Activated CD8-positive, alpha-beta T cell treated with anti-CD3 and anti-CD28 coated beads, Interleukin-2, amount 10 ng/mL, durations not matched to agents 7 days and 5 days (primary cell): ENCODE results near the gene WDR43. TPM values are rescaled to one million over a fixed set of nuclear protein-coding genes. Genes with fewer than 3 reads are reported as not detected.
A peak's percentile ranks its signal among the peaks of the same experiment; 100 is the strongest.

Experiments used
- ATAC-seq: fragments of 150-1000 bp; cut with Tn5 transposase; one replicate; pipeline ENCODE4 v1.10.0; 2021; ENCODE audit warnings: moderate library complexity
- CTCF ChIA-PET: fragments of 350-600 bp; sonication (Branson Sonifier 250); formaldehyde crosslinking; loops from one replicate; lab custom pipeline; 2021; ENCODE audit warnings: antibody characterized with exemption; lab: Charles Lee
- POLR2A ChIA-PET: fragments of 350-600 bp; sonication (Branson Sonifier 250); formaldehyde crosslinking; loops from one replicate; lab custom pipeline; 2021; ENCODE audit warnings: antibody characterized with exemption; lab: Charles Lee
- DNase-seq: peaks from one replicate; pipeline ENCODE4 v3.0.0-alpha.2; 2020
- H3K27ac Mint-ChIP-seq: one replicate; pipeline ENCODE4 v1.8.0; 2021; ENCODE audit warnings: mild to moderate bottlenecking, mixed read lengths
- H3K27me3 Mint-ChIP-seq: one replicate; pipeline ENCODE4 v1.8.0; 2021; ENCODE audit warnings: low read depth, mixed read lengths
- H3K36me3 Mint-ChIP-seq: one replicate; pipeline ENCODE4 v1.8.0; 2021; ENCODE audit warnings: low read depth, mixed read lengths
- H3K4me1 Mint-ChIP-seq: one replicate; pipeline ENCODE4 v1.8.0; 2021; ENCODE audit warnings: low read depth, mixed read lengths
- H3K4me3 Mint-ChIP-seq: one replicate; pipeline ENCODE4 v1.8.0; 2021; ENCODE audit warnings: mild to moderate bottlenecking, mixed read lengths
- H3K9me3 Mint-ChIP-seq: one replicate; pipeline ENCODE4 v1.8.0; 2022; ENCODE audit warnings: mixed read lengths; ENCODE audit not compliant: insufficient read depth
- total RNA-seq, 2 experiments: library from RNA; stranded (reverse); gene quantifications; one replicate each; pipeline ENCODE4 v1.2.3, GENCODE V29; 2021

WDR43 gene, protein sequence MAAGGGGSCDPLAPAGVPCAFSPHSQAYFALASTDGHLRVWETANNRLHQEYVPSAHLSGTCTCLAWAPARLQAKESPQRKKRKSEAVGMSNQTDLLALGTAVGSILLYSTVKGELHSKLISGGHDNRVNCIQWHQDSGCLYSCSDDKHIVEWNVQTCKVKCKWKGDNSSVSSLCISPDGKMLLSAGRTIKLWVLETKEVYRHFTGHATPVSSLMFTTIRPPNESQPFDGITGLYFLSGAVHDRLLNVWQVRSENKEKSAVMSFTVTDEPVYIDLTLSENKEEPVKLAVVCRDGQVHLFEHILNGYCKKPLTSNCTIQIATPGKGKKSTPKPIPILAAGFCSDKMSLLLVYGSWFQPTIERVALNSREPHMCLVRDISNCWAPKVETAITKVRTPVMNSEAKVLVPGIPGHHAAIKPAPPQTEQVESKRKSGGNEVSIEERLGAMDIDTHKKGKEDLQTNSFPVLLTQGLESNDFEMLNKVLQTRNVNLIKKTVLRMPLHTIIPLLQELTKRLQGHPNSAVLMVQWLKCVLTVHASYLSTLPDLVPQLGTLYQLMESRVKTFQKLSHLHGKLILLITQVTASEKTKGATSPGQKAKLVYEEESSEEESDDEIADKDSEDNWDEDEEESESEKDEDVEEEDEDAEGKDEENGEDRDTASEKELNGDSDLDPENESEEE
- total RNA-seq = 10 to 100 TPM; 70.3 to 81.2 TPM

DNA sequence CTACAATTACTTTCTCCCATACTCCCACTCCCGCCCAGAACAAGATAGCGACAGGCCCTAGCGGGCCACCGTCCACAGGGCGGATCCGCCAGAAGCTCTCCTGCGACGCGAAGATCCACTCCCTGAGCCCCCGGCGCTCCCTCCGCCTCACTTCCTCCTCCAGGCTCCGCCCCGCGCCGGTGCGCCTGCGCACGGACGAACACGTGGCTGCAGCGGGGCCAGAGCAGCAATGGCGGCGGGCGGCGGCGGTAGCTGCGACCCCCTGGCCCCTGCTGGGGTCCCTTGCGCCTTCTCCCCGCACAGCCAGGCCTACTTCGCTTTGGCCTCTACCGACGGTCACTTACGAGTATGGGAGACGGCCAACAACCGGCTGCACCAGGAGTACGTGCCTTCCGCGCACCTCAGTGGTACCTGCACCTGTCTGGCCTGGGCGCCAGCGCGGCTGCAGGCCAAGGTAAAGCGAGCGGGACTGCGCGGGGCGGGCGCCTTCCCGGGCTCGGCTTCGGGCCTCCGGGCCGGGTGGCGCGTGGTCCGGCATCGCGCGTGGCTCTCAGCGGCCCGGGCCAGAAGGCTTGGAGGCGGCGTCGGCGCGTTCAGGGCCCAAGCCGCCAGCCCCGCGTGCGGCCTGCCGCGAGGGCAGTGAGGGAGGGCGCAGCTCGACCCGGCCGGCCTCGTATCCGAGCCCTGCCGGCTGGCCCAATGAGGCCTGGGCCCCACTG lies at the start of gene WDR43:
WDR43 (plus strand) TSS at position 198 of the 719 bp plus-strand sequence; CDS start at position 230, 32 bp downstream.
- peaks cover 2% of the 10 kb centered on the region for H3K27me3 Mint-ChIP-seq
- ATAC-seq = peak; percentile 96

DNA sequence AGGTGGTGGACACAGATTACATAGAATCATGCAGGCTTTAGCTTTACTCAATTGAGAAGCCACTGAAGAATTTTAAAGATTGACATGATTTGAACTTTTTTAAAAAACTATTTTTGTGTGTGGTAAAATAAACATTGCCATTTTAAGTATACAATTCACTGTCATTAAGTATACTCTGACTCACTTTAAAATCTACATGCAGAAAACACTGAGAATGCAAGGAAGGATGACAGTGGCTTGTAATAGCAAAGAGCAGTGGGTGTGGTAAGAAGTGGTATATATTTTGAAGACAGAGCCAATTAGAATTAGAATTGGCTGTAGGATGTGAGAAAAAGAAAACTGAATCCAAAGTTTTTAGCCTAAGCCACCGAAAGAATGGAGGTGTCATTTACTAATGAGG lies 39.3 kb upstream of the WDR43 start:
- H3K4me1 Mint-ChIP-seq = no peaks in the 10 kb centered on the region
- no peaks in the 10 kb centered on the region for H3K9me3 Mint-ChIP-seq
- no peak overlapping the region for H3K27ac Mint-ChIP-seq
- ATAC-seq (no peak), DNase-seq (no peak)
- H3K36me3 Mint-ChIP-seq = peaks cover 16% of the 10 kb centered on the region
- H3K4me3 Mint-ChIP-seq = no peak overlapping the region
- H3K27me3 Mint-ChIP-seq = no peaks in the 10 kb centered on the region
- POLR2A ChIA-PET = interaction anchor here (0.5 kb wide), 1 partner anchor 14 kb away, joined by 3 read pairs; no protein-coding TSS in a partner anchor
- CTCF ChIA-PET = interaction anchor here (0.8 kb wide), 1 partner anchor 15 kb away, joined by 3 read pairs; the partner anchor contains the start of gene TRMT61B

More for the DNA sequence above, at the start of gene WDR43:
- Mint-ChIP-seq H3K36me3 (peaks cover 15% of the 10 kb centered on the region), H3K27ac (peak within 1 kb of the TSS; percentile 94), H3K4me1 (peaks cover 35% of the 10 kb centered on the region), H3K9me3 (no peaks in the 10 kb centered on the region), H3K4me3 (peak within 1 kb of the TSS; percentile 95)
- CTCF ChIA-PET = interaction anchor here (1.5 to 2.6 kb wide), 2 partner anchors 24 to 118 kb away, joined by 3 to 10 read pairs; partner anchors contain the start of gene TRMT61B
- peak; percentile 98 for DNase-seq
- POLR2A ChIA-PET = interaction anchor here (0.6 to 3.4 kb wide), 9 partner anchors 16 to 222 kb away, joined by 3 to 48 read pairs (median 4); partner anchors contain the start of gene TRMT61B

DNA sequence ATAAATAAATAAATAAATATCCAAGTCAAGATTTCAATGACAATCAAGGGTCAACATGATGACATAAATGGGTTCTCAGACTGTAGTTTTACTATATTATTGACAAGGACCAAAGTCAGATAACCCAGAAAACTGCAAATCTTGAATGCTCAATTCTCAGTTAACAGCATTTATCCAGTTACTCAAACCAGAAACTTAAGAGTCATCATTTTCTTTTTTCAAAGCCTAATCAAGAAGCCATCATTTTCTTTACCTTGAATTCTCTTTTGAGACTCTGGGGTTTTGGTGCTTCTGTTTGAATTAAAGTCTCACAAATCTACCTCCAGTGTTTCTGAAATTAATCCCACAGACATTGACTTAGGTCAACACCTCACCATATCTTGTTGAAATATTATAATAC lies 38.5 kb upstream of the WDR43 start:
- no peaks in the 10 kb centered on the region for H3K27me3 Mint-ChIP-seq

DNA sequence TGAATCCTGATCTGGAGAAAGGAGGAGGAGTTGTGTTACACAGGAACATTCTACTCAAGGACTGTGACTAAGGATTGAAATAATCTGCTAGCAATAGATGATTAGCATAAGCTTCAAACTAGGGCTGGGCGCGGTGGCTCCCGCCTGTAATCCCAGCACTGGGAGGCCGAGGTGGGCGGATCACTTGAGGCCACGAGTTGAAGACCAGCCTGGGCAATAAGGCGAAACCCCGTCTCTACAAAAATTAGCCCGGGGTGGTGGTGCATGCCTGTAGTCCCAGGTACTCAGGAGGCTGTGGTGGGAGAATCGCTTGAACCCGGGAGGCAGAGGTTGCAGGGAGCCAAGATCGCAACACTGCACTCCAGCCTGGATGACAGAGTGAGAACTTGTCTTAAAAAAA lies 25.9 kb upstream of the WDR43 start:
- H3K4me3 Mint-ChIP-seq = peak overlapping the region; percentile 45
- CTCF ChIA-PET = interaction anchor here (0.9 to 1.2 kb wide), 2 partner anchors 18 to 275 kb away, joined by 3 to 4 read pairs; no protein-coding TSS in a partner anchor
- POLR2A ChIA-PET = interaction anchor here (0.6 to 3.7 kb wide), 5 partner anchors 13 to 45 kb away, joined by 3 to 48 read pairs (median 4); partner anchors contain the start of gene WDR43
- no peaks in the 10 kb centered on the region for H3K27me3 Mint-ChIP-seq
- peaks cover 6% of the 10 kb centered on the region for H3K36me3 Mint-ChIP-seq
- no peaks in the 10 kb centered on the region for H3K9me3 Mint-ChIP-seq
- DNase-seq (no peak), ATAC-seq (no peak)
- H3K27ac Mint-ChIP-seq = peak overlapping the region; percentile 18
- peaks cover 37% of the 10 kb centered on the region for H3K4me1 Mint-ChIP-seq

More for the DNA sequence above, 38.5 kb upstream of the WDR43 start:
- Mint-ChIP-seq H3K4me3 (no peak overlapping the region), H3K4me1 (no peaks in the 10 kb centered on the region), H3K9me3 (no peaks in the 10 kb centered on the region), H3K27ac (no peak overlapping the region), H3K36me3 (peaks cover 24% of the 10 kb centered on the region)
- ChIA-PET POLR2A (interaction anchor here (0.7 kb wide), 1 partner anchor 40 kb away, joined by 4 read pairs; no protein-coding TSS in a partner anchor), CTCF (no interaction called here)
- DNase-seq (no peak), ATAC-seq (no peak)

DNA sequence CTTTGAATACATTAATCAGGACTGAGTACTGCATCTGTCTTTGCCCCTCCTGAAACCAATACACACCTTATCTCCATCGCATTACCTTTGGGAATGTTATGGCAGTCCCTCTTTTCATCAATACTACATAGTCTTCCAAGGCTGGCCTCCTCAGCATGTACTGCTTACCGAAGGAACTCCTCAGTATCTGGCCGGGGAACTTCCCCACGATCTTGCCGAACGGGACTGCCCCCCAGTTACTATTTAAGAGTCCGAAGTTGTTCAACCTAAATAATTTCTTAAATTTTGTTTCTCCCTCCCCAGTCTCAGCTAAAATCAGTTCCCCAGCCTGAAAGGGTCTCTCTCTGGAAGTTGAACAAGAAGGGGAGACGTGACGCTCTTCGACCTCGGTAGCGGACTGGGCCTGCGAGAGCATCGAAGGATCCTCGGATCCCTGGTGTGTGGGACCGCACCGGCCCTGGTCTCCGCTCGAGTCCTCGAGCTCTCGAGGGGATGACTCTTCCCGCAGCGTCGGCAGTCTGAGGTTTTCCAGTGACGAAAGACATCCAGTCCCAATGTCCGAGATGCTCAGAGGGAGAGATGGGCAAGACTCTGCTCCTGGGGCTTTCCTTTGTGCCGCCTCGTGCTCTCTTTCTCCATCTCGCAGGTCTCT lies 24.8 kb upstream of the WDR43 start:
- ChIA-PET POLR2A (interaction anchor here (0.6 to 3.7 kb wide), 24 partner anchors 10 to 443 kb away, joined by 3 to 48 read pairs (median 4); partner anchors contain the start of gene WDR43), CTCF (interaction anchor here (1.0 to 2.3 kb wide), 6 partner anchors 14 to 1186 kb away, joined by 3 to 10 read pairs (median 4); partner anchors contain the start of gene WDR43)
- H3K36me3 Mint-ChIP-seq = peaks cover 6% of the 10 kb centered on the region
- no peaks in the 10 kb centered on the region for H3K9me3 Mint-ChIP-seq
- no peaks in the 10 kb centered on the region for H3K27me3 Mint-ChIP-seq
- peak overlapping the region; percentile 99 for H3K27ac Mint-ChIP-seq
- peaks cover 34% of the 10 kb centered on the region for H3K4me1 Mint-ChIP-seq
- DNase-seq = no peak
- ATAC-seq = peak; percentile 27
- H3K4me3 Mint-ChIP-seq = peak overlapping the region; percentile 95

DNA sequence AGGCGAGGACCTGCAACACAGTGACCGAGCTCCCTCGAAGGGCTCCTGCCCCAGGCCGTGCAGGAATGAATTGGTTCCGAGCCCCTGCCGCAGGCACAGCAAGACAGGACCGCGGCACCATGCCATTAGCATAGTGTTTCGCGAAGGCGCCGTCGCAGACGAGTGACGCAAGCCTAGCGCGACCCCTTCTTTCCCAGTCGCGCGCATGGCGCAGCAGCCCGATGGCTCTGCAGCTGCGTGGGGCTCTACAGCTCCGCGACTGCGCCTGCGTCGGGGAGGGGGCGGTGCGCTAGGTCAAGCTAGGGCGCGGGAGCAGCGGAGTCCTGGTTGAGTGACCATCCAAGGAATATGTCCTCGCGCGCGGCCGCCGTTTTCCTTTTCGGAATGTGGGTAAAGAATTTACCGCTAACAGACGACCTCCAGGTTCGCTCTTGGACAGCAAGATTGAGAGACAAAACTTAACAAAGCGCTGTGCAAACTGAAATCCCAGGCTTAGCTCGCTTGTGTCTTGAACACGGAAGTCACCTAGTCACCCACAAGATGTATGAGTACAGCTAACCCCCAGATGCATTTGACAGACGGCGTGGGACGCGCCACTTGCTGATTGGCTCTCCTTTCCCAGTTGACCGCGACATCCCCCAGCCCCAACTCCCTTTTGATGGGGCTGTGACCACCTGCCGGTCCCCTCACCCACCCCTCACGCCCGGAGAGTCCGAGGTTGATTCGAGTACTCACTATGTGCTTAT lies 24.1 kb upstream of the WDR43 start, which contains the start of gene TRMT61B:
TRMT61B (minus strand) TSS at position 164 of the 746 bp plus-strand sequence; CDS start at position 132, 32 bp downstream.
- peak; percentile 98 for DNase-seq
- peak within 1 kb of the TSS; percentile 95 for H3K4me3 Mint-ChIP-seq
- H3K9me3 Mint-ChIP-seq = no peaks in the 10 kb centered on the region
- ChIA-PET POLR2A (interaction anchor here (0.6 to 3.7 kb wide), 27 partner anchors 9 to 443 kb away, joined by 3 to 48 read pairs (median 4); partner anchors contain the start of gene WDR43), CTCF (interaction anchor here (0.9 to 2.3 kb wide), 8 partner anchors 13 to 1187 kb away, joined by 3 to 10 read pairs (median 4); partner anchors contain the start of gene WDR43)
- H3K27me3 Mint-ChIP-seq = no peaks in the 10 kb centered on the region
- H3K27ac Mint-ChIP-seq = peak within 1 kb of the TSS; percentile 99
- ATAC-seq = peak; percentile 98
- peaks cover 3% of the 10 kb centered on the region for H3K36me3 Mint-ChIP-seq
- H3K4me1 Mint-ChIP-seq = peaks cover 30% of the 10 kb centered on the region

DNA sequence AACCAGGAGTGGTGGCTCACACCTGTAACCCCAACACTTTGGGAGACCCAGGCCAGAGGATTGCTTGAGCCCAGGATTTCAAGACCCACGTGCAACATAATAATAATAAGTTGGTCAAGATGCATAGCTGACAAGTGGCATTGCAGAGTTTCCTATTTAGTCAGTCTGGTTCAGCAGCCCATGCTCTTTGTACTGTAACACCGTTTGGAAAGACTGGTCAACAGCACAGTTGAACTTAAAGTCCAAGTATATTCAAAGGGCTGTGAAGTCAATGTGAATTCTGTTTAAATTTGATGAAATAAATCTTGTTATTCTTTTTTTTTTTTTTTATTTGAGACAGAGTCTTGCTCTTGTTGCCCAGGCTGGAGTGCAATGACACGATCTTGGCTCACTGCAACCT lies 22.8 kb upstream of the WDR43 start:
- no peak overlapping the region for H3K4me3 Mint-ChIP-seq

DNA sequence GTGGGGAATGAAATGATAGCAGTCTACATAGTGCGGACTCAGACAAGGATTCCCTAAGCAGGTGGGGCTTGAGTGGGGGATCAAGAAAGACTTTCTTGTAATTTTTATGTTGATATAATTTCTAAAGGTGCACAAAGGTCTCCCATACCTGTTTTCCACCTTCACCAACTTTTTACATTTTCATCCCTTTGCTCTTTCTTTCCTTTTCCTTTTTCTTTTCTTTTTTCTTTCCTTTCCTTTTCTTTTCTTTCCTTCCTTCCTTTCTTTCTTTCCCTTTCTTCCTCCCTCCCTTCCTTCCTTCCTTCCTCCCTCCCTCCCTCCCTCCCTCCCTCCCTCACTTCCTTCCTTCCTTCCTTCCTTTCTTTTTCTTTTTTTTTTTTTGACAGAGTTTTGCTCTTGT lies 14.3 kb upstream of the WDR43 start:
- CTCF ChIA-PET = no interaction called here
- POLR2A ChIA-PET = no interaction called here
- Mint-ChIP-seq H3K36me3 (no peaks in the 10 kb centered on the region), H3K4me3 (no peak overlapping the region), H3K27ac (no peak overlapping the region), H3K27me3 (peaks cover 14% of the 10 kb centered on the region), H3K9me3 (no peaks in the 10 kb centered on the region), H3K4me1 (no peaks in the 10 kb centered on the region)
- ATAC-seq (no peak), DNase-seq (no peak)

More for the DNA sequence above, 22.8 kb upstream of the WDR43 start:
- POLR2A ChIA-PET = interaction anchor here (1.6 to 3.7 kb wide), 2 partner anchors 24 to 27 kb away, joined by 7 to 48 read pairs; partner anchors contain the start of gene WDR43
- Mint-ChIP-seq H3K27me3 (peaks cover 5% of the 10 kb centered on the region), H3K36me3 (no peaks in the 10 kb centered on the region), H3K9me3 (no peaks in the 10 kb centered on the region), H3K4me1 (peaks cover 29% of the 10 kb centered on the region), H3K27ac (no peak overlapping the region)
- CTCF ChIA-PET = interaction anchor here (1.9 kb wide), 1 partner anchor 277 kb away, joined by 9 read pairs; no protein-coding TSS in a partner anchor
- ATAC-seq (no peak), DNase-seq (no peak)

DNA sequence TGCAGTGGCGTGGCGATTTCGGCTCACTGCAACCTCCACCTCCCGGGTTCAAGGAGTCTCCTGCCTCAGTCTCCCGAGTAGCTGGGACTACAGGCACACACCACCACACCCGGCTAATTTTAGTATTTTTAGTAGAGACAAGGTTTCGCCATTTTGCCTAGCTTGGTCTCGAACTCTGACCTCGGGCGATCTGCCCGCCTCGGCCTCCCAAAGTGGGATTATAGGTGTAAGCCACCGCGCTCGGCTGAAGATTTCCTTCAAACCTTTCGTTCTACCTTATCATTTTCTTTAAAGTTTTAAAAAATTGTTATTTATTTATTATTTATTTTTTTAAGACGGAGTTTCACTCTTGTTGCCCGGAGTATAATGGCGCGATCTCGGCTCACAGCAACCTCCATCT lies 979 bp upstream of the WDR43 start:
- Mint-ChIP-seq H3K4me1 (peaks cover 25% of the 10 kb centered on the region), H3K4me3 (no peak overlapping the region), H3K36me3 (peaks cover 15% of the 10 kb centered on the region), H3K27ac (no peak overlapping the region), H3K27me3 (peaks cover 6% of the 10 kb centered on the region), H3K9me3 (no peaks in the 10 kb centered on the region)
- DNase-seq = no peak
- CTCF ChIA-PET = no interaction called here
- POLR2A ChIA-PET = interaction anchor here (1.5 to 3.4 kb wide), 3 partner anchors 17 to 25 kb away, joined by 3 to 15 read pairs (median 7); partner anchors contain the start of gene TRMT61B
- no peak for ATAC-seq
